Breast epithelium (tissue), 3 donors: Measurements from ENCODE around the gene TUBA4B.

ENCODE experiments used
- CTCF ChIP-seq, 3 donors: fragments of 450-650 bp; IDR thresholded peaks; one replicate each; pipeline ENCODE4 v1.5.1; 2016 to 2017; ENCODE audit warnings: antibody characterized with exemption in 3 of 3, mild to moderate bottlenecking in 3 of 3, moderate library complexity in 3 of 3
- POLR2A ChIP-seq: fragments of 450-650 bp; IDR thresholded peaks from one replicate; pipeline ENCODE4 v1.6.1; 2016; ENCODE audit warnings: antibody characterized with exemption, mild to moderate bottlenecking, moderate library complexity
- POLR2AphosphoS5 ChIP-seq, 3 donors: sonication (generic); formaldehyde crosslinking; IDR thresholded peaks; one replicate each; pipeline ENCODE4 v1.6.1; 2017; ENCODE audit warnings: antibody characterized with exemption in 3 of 3

DNA sequence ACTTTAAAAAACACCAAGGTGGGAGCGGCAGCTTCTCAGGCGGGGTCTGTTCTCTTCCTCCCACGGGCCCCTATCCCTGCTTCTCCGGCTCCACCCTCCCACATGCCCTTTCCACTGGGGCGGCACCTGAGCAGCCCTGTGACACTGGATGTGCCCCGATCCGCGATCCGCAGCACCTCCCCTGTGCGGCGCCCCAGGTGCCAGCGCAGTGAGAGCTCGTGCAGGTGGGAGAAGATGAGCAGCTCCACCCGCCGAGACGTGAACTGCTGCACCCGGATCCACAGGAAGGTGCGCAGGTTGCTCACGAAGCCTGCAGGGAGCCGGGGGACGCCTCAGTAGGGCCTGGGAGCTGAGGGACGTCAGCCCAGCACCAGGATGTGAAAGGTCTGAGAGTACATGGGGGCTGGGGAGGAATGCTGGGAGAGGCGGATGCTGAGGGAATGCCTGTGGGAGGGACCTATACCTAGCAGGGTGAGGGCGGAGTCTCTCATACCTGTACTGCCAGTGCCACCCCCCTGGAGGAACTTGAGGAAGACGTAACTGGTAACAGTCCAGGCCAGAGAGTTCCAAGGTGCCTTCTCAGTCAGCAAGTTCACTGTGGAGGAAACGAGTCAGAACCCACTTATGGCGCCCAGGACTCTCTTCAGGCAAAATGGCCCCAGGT is 37.0 kb upstream of the TUBA4B start:
- TF ChIP-seq CTCF (IDR thresholded peaks at IDR 0.05) (no peak), POLR2A (no peak), POLR2AphosphoS5 (IDR thresholded peaks at IDR 0.05) (no peak)
